C4-2B (cell line): ENCODE data around the gene TSPEAR.

Experiments
- CTCF ChIP-seq: fragments of 450-650 bp; conservative IDR thresholded peaks from 2 replicates; pipeline ENCODE4 v1.5.1; 2017; ENCODE audit warnings: mild to moderate bottlenecking
- ZFX ChIP-seq: fragments of 450-650 bp; IDR thresholded peaks from 2 replicates; pipeline ENCODE4 v1.6.1; 2017

DNA sequence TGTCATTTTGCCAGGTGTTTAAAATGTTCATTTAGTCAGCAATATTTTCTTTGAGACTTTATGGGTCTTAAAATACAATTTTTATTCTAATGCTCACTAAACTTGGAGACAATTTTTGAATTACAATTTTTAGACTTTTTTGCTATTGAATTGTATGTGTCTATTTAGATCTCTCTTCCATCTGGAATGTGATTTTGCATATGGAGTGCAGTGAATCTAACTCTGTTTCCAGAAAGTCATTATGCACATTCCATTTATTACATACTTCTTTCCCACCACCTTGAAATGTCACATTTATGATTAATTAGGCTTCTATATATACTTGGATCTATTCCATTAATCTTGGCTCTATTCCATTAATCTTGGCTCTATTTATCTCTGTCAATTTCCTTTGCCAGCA lies 5.6 kb upstream of the TSPEAR start:
- TF ChIP-seq CTCF (no peak), ZFX (no peak)
